ENCODE results near the gene AGPAT3.

The AGPAT3 gene

DNA sequence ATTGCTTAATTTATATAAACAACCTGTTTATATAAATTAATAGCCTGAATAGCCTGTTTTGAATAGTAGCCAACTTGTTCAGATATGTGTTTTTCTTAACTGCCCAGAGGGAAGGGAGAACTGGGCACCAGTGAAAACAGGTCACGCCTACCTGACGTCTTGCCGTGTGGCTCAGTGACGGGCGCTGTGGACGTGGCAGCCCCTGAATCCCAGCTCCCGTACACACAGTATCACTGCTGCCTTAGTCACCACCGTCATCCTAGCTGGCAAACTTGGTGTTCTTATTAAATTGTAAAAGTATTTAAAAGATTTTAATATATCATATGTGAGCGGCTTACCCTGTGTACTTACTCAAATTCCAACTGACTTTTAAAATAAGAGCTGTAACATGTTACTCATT is 111.6 kb downstream of the AGPAT3 start:
- Histone ChIP-seq H3K4me1 (ENCODE audit: control insufficient read depth in 5 of 5, insufficient read depth in 5 of 5, low read length in 5 of 5) (peaks cover 0 to 4% (median 2%) of the 10 kb centered on the region in 5 donors), H3K9ac (ENCODE audit: low read length in 5 of 5) (no peak overlapping the region), H3K36me3 (ENCODE audit: control insufficient read depth in 5 of 5, insufficient read depth in 5 of 5, low read length in 5 of 5) (peaks cover 0 to 57% (median 48%) of the 10 kb centered on the region in 5 donors), H3K9me3 (ENCODE audit: control insufficient read depth in 5 of 5, low read length in 5 of 5) (no peaks in the 10 kb centered on the region), H3K4me3 (ENCODE audit: low read depth in 1 of 5, low read length in 5 of 5) (no peak overlapping the region), H3K27me3 (ENCODE audit: control insufficient read depth in 5 of 5, insufficient read depth in 4 of 5, low read length in 5 of 5) (no peaks in the 10 kb centered on the region), H3K27ac (ENCODE audit: low read depth, low read length) (no peak overlapping the region)

DNA sequence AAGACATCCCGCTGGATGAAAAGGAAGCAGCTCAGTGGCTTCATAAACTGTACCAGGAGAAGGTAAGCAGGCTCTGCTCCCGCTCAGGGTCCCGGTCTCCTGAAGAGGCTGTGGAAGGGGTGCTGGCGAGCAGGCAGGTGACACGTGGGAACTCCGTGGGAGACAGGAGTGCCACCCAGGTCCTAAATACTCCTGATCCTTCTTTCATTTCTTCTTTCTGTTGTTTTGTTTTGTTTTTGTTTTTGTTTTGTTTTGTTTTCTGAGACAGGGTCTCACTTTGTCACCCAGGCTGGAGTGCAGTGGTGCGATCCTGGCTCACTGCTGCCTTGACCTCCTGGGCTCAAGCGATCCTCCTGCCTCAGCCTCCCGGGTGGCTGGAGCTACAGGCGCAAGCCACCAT is 113.0 kb downstream of the AGPAT3 start:
- Histone ChIP-seq H3K4me3 (ENCODE audit: low read depth in 1 of 5, low read length in 5 of 5) (no peak overlapping the region), H3K27ac (ENCODE audit: low read depth, low read length) (no peak overlapping the region), H3K4me1 (ENCODE audit: control insufficient read depth in 5 of 5, insufficient read depth in 5 of 5, low read length in 5 of 5) (peaks cover 0 to 4% (median 2%) of the 10 kb centered on the region in 5 donors), H3K9ac (ENCODE audit: low read length in 5 of 5) (no peak overlapping the region), H3K27me3 (ENCODE audit: control insufficient read depth in 5 of 5, insufficient read depth in 4 of 5, low read length in 5 of 5) (no peaks in the 10 kb centered on the region), H3K9me3 (ENCODE audit: control insufficient read depth in 5 of 5, low read length in 5 of 5) (no peaks in the 10 kb centered on the region), H3K36me3 (ENCODE audit: control insufficient read depth in 5 of 5, insufficient read depth in 5 of 5, low read length in 5 of 5) (peaks cover 0 to 57% (median 49%) of the 10 kb centered on the region in 5 donors)

DNA sequence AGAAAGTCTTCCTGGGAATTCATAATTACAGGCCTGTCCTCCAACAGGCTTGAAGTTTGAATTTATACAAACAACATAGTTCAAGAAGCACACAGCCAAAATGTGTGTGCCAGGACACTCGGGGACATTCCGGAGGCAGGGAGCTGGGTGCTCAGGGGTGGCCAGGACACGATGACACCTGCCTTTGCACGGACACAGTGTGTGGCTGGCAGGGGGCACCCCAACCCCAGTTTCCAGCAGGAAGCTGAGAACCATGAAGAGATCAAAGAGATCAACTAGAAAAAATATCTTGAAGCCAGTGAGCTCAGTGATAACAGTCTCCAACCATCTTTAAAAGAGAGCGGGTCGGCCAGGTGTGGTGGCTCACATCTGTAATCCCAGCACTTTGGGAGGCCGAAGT is 114.6 kb downstream of the AGPAT3 start:
- H3K4me3 ChIP-seq (ENCODE audit: low read depth in 1 of 5, low read length in 5 of 5) = no peak overlapping the region
- H3K27ac ChIP-seq (ENCODE audit: low read depth, low read length) = no peak overlapping the region
- peaks cover 0 to 4% (median 2%) of the 10 kb centered on the region in 5 donors for H3K4me1 ChIP-seq (ENCODE audit: control insufficient read depth in 5 of 5, insufficient read depth in 5 of 5, low read length in 5 of 5)
- H3K9ac ChIP-seq (ENCODE audit: low read length in 5 of 5) = no peak overlapping the region
- no peaks in the 10 kb centered on the region for H3K9me3 ChIP-seq (ENCODE audit: control insufficient read depth in 5 of 5, low read length in 5 of 5)
- peaks cover 0 to 61% (median 47%) of the 10 kb centered on the region in 5 donors for H3K36me3 ChIP-seq (ENCODE audit: control insufficient read depth in 5 of 5, insufficient read depth in 5 of 5, low read length in 5 of 5)
- no peaks in the 10 kb centered on the region for H3K27me3 ChIP-seq (ENCODE audit: control insufficient read depth in 5 of 5, insufficient read depth in 4 of 5, low read length in 5 of 5)

GRCh38 chr21:43981151-43981870 is 116.3 kb downstream of the AGPAT3 start:
- Histone ChIP-seq H3K27ac (ENCODE audit: low read depth, low read length) (no peak overlapping the region), H3K36me3 (ENCODE audit: control insufficient read depth in 5 of 5, insufficient read depth in 5 of 5, low read length in 5 of 5) (peaks cover 0 to 61% (median 44%) of the 10 kb centered on the region in 5 donors), H3K9me3 (ENCODE audit: control insufficient read depth in 5 of 5, low read length in 5 of 5) (no peaks in the 10 kb centered on the region), H3K4me3 (ENCODE audit: low read depth in 1 of 5, low read length in 5 of 5) (no peak overlapping the region), H3K4me1 (ENCODE audit: control insufficient read depth in 5 of 5, insufficient read depth in 5 of 5, low read length in 5 of 5) (peaks cover 0 to 9% (median 8%) of the 10 kb centered on the region in 5 donors), H3K9ac (ENCODE audit: low read length in 5 of 5) (no peak overlapping the region), H3K27me3 (ENCODE audit: control insufficient read depth in 5 of 5, insufficient read depth in 4 of 5, low read length in 5 of 5) (no peaks in the 10 kb centered on the region)

GRCh38 chr21:43981871-43982210 is 116.8 kb downstream of the AGPAT3 start:
- Histone ChIP-seq H3K4me1 (ENCODE audit: control insufficient read depth in 5 of 5, insufficient read depth in 5 of 5, low read length in 5 of 5) (peaks cover 0 to 11% (median 9%) of the 10 kb centered on the region in 5 donors), H3K27ac (ENCODE audit: low read depth, low read length) (no peak overlapping the region), H3K4me3 (ENCODE audit: low read depth in 1 of 5, low read length in 5 of 5) (no peak overlapping the region), H3K27me3 (ENCODE audit: control insufficient read depth in 5 of 5, insufficient read depth in 4 of 5, low read length in 5 of 5) (no peaks in the 10 kb centered on the region), H3K36me3 (ENCODE audit: control insufficient read depth in 5 of 5, insufficient read depth in 5 of 5, low read length in 5 of 5) (peaks cover 0 to 61% (median 44%) of the 10 kb centered on the region in 5 donors), H3K9ac (ENCODE audit: low read length in 5 of 5) (no peak overlapping the region), H3K9me3 (ENCODE audit: control insufficient read depth in 5 of 5, low read length in 5 of 5) (no peaks in the 10 kb centered on the region)

- H3K9ac ChIP-seq (ENCODE audit: low read length in 5 of 5) = no peak overlapping the region
- H3K27ac ChIP-seq (ENCODE audit: low read depth, low read length) = no peak overlapping the region
- H3K9me3 ChIP-seq (ENCODE audit: control insufficient read depth in 5 of 5, low read length in 5 of 5) = no peaks in the 10 kb centered on the region
- H3K27me3 ChIP-seq (ENCODE audit: control insufficient read depth in 5 of 5, insufficient read depth in 4 of 5, low read length in 5 of 5) = no peaks in the 10 kb centered on the region
- no peak overlapping the region for H3K4me3 ChIP-seq (ENCODE audit: low read depth in 1 of 5, low read length in 5 of 5)
- peaks cover 0 to 11% (median 9%) of the 10 kb centered on the region in 5 donors for H3K4me1 ChIP-seq (ENCODE audit: control insufficient read depth in 5 of 5, insufficient read depth in 5 of 5, low read length in 5 of 5)
- H3K36me3 ChIP-seq (ENCODE audit: control insufficient read depth in 5 of 5, insufficient read depth in 5 of 5, low read length in 5 of 5) = peaks cover 0 to 59% (median 44%) of the 10 kb centered on the region in 5 donors
Observed at GRCh38 chr21:43982489-43983078, 117.6 kb downstream of the AGPAT3 start.

DNA sequence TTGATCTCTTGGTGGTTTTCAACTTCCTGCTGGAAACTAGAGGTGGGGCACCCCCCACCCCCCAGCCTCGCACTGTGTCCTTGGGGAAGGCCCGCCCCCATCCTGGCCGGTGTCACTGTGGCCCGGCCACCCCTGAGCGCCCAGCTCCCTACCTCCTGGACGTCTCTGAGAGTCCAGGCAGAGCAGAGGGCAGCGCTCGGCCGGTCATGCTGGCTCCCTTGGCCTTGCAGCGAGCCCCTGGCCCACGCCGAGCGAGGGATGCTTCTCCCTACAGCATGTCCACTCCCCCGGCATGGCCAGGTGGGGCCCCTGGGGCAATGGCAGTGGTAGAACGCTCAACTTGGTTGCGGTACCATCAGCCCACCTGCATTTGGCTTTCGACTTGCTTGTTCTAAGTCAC is 118.4 kb downstream of the AGPAT3 start:
- H3K9ac ChIP-seq (ENCODE audit: low read length in 5 of 5) = no peak overlapping the region
- no peaks in the 10 kb centered on the region for H3K27me3 ChIP-seq (ENCODE audit: control insufficient read depth in 5 of 5, insufficient read depth in 4 of 5, low read length in 5 of 5)
- H3K9me3 ChIP-seq (ENCODE audit: control insufficient read depth in 5 of 5, low read length in 5 of 5) = no peaks in the 10 kb centered on the region
- no peak overlapping the region for H3K4me3 ChIP-seq (ENCODE audit: low read depth in 1 of 5, low read length in 5 of 5)
- H3K36me3 ChIP-seq (ENCODE audit: control insufficient read depth in 5 of 5, insufficient read depth in 5 of 5, low read length in 5 of 5) = peaks cover 0 to 52% (median 38%) of the 10 kb centered on the region in 5 donors
- no peak overlapping the region for H3K27ac ChIP-seq (ENCODE audit: low read depth, low read length)
- peaks cover 0 to 11% (median 9%) of the 10 kb centered on the region in 5 donors for H3K4me1 ChIP-seq (ENCODE audit: control insufficient read depth in 5 of 5, insufficient read depth in 5 of 5, low read length in 5 of 5)

GRCh38 chr21:43983860-43984420 is 118.9 kb downstream of the AGPAT3 start:
- H3K9me3 ChIP-seq (ENCODE audit: control insufficient read depth in 5 of 5, low read length in 5 of 5) = no peaks in the 10 kb centered on the region
- H3K36me3 ChIP-seq (ENCODE audit: control insufficient read depth in 5 of 5, insufficient read depth in 5 of 5, low read length in 5 of 5) = peaks cover 0 to 47% (median 35%) of the 10 kb centered on the region in 5 donors
- no peak overlapping the region for H3K4me3 ChIP-seq (ENCODE audit: low read depth in 1 of 5, low read length in 5 of 5)
- H3K9ac ChIP-seq (ENCODE audit: low read length in 5 of 5) = no peak overlapping the region
- H3K4me1 ChIP-seq (ENCODE audit: control insufficient read depth in 5 of 5, insufficient read depth in 5 of 5, low read length in 5 of 5) = peaks cover 0 to 11% (median 9%) of the 10 kb centered on the region in 5 donors
- no peak overlapping the region for H3K27ac ChIP-seq (ENCODE audit: low read depth, low read length)
- no peaks in the 10 kb centered on the region for H3K27me3 ChIP-seq (ENCODE audit: control insufficient read depth in 5 of 5, insufficient read depth in 4 of 5, low read length in 5 of 5)

- Histone ChIP-seq H3K9ac (ENCODE audit: low read length in 5 of 5) (no peak overlapping the region), H3K27me3 (ENCODE audit: control insufficient read depth in 5 of 5, insufficient read depth in 4 of 5, low read length in 5 of 5) (no peaks in the 10 kb centered on the region), H3K4me1 (ENCODE audit: control insufficient read depth in 5 of 5, insufficient read depth in 5 of 5, low read length in 5 of 5) (peaks cover 0 to 11% (median 9%) of the 10 kb centered on the region in 5 donors), H3K9me3 (ENCODE audit: control insufficient read depth in 5 of 5, low read length in 5 of 5) (no peaks in the 10 kb centered on the region), H3K4me3 (ENCODE audit: low read depth in 1 of 5, low read length in 5 of 5) (no peak overlapping the region), H3K36me3 (ENCODE audit: control insufficient read depth in 5 of 5, insufficient read depth in 5 of 5, low read length in 5 of 5) (peaks cover 0 to 40% (median 29%) of the 10 kb centered on the region in 5 donors), H3K27ac (ENCODE audit: low read depth, low read length) (no peak overlapping the region)
Observed at GRCh38 chr21:43984905-43985689, 120.1 kb downstream of the AGPAT3 start.

Measured in subcutaneous abdominal adipose tissue (tissue), 5 donors.